Ovary (tissue), 9 donors: ENCODE measurements around the gene CSNK1G2. TPM values are rescaled to one million over a fixed set of nuclear protein-coding genes. Genes with fewer than 3 reads are reported as not detected.

ENCODE experiments used
- DNase-seq, 5 donors: peaks; one replicate each; pipeline ENCODE4 v3.0.0-alpha.2; 2019 to 2020
- H3K27ac ChIP-seq, 2 donors: fragments of 200-600 bp; one replicate each; pipeline versions ENCODE4 v1.5.1 to v1.8.0; 2019 to 2022
- H3K27me3 ChIP-seq: fragments of 200-600 bp; one replicate; pipeline ENCODE4 v1.8.0; 2022
- H3K36me3 ChIP-seq: fragments of 200-600 bp; sonication (generic); one replicate; pipeline ENCODE4 v1.5.1; 2019
- H3K4me1 ChIP-seq: one replicate; pipeline ENCODE4 v1.8.1; 2013; ENCODE audit warnings: mild to moderate bottlenecking, moderate library complexity; ENCODE audit not compliant: insufficient read depth
- H3K4me3 ChIP-seq: fragments of 200-600 bp; sonication (generic); one replicate; pipeline ENCODE4 v1.5.1; 2017
- H3K9me3 ChIP-seq, 2 donors: fragments of 200-600 bp in 1 of 2; sonication (generic) in 1 of 2; one replicate each; pipeline versions ENCODE4 v1.5.1 to v1.8.1; 2013 to 2019; ENCODE audit warnings: mild to moderate bottlenecking in 1 of 2, moderate library complexity in 1 of 2
- EP300 ChIP-seq: sonication (generic); formaldehyde crosslinking; IDR thresholded peaks from one replicate; pipeline ENCODE4 v1.6.1; 2017; ENCODE audit warnings: antibody characterized with exemption
- POLR2A ChIP-seq: fragments of 450-650 bp; IDR thresholded peaks from one replicate; pipeline ENCODE4 v1.6.1; 2017; ENCODE audit warnings: antibody characterized with exemption, mild to moderate bottlenecking, moderate library complexity
- WGBS, 3 donors: extraction: QIAGEN DNeasy Blood & Tissue Kit in 1 of 3; methylation state at CpG; one replicate each; pipeline versions ENCODE4 v1.1.5 to v1.1.7; 2013 to 2017; 5-methylcytosine and 5-hydroxymethylcytosine counted together
- intact Hi-C, 4 donors: fragments of 100-400 bp; cut with DNase I; formaldehyde crosslinking; loops; one replicate each; pipeline versions ENCODE4 v1.11.0 to v1.15.1; 2022 to 2023
- polyA plus RNA-seq, 2 donors: library from polyadenylated mRNA; stranded (reverse); fragments of 200-250 nt in 1 of 2; fragments of 350-450 nt in 1 of 2; fragmentation: Illumina TruSeq in 1 of 2; extraction: RNeasy Lipid Tissue Mini Kit (QIAGEN cat#74804) in 1 of 2; gene quantifications; one replicate each; pipeline ENCODE4 v1.2.3, GENCODE V29; 2013 to 2014
- total RNA-seq, 7 donors: library from RNA; depleted of rRNA in 2 of 7; stranded (reverse); fragments of >200 nt in 2 of 7; fragmentation: NEBNext Ultra II Directional in 3 of 7; extraction: Animal tissue kit (Norgen Biotek cat#: 25700) in 3 of 7; gene quantifications; one replicate each; pipeline versions ENCODE4 v1.1.0 to v1.2.4, GENCODE V29; 2016 to 2023
- TF ChIP-seq, protein P1 (sequence below), 3 donors: fragments of 450-650 bp in 2 of 3; fragments of 200-600 bp in 1 of 3; IDR thresholded peaks; one replicate each; pipeline versions ENCODE4 v1.5.1 to v1.8.0; 2016 to 2022; ENCODE audit warnings: antibody characterized with exemption in 3 of 3, mild to moderate bottlenecking in 1 of 3
- donor health status: DM: no; HTN: no; CAD: no; lungs with moderate emphysema.
- donor health status: DM: no; HTN: no; CAD: no.
- donor health status: Bipolar disorder and iron deficiency.
- donor health status: DM: yes; HTN: yes; CAD: no.
- donor health status: DM: no; HTN: no; CAD: no.
- donor health status: DM: yes; HTN: yes; CAD: no.

The CSNK1G2 gene
- total and polyA plus RNA-seq, 9 donors, result 5.9 to 65.4 (median 50.3) TPM

DNA sequence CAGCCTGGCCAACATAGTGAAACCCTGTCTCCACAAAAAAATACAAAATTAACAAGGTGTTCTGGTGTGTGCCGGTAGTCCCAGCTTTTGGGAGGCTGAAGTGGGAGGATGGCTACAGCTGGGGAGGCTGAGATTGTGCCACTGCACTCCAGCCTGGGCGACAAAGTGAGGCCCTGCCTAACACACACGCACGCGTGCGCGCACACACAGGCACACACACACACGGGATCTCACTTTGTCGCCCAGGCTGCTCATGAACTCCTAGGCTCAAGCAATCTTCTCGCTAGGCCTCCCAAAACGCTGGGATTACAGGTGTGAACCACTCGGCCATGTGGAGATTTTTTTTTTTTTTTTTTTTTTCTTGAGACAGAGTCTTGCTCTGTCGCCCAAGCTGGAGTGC is 77.8 kb downstream of the CSNK1G2 start:
- no peaks in the 10 kb centered on the region for H3K27me3 ChIP-seq
- no peak overlapping the region for H3K4me3 ChIP-seq
- H3K27ac ChIP-seq, result no peak overlapping the region
- intact Hi-C loops, result loop anchor here in 3 of 4 donors (5.0 kb wide), 3 partner anchors 39 to 254 kb away; no protein-coding TSS in a partner anchor
- no peak for DNase-seq
- 86 to 90% (median 88%) methylated on average over 13 of the region's 13 CpGs for WGBS, 3 donors
- H3K36me3 ChIP-seq, result no peaks in the 10 kb centered on the region
- TF ChIP-seq EP300, result no peak
- TF ChIP-seq POLR2A, result no peak
- TF ChIP-seq, protein P1, sequence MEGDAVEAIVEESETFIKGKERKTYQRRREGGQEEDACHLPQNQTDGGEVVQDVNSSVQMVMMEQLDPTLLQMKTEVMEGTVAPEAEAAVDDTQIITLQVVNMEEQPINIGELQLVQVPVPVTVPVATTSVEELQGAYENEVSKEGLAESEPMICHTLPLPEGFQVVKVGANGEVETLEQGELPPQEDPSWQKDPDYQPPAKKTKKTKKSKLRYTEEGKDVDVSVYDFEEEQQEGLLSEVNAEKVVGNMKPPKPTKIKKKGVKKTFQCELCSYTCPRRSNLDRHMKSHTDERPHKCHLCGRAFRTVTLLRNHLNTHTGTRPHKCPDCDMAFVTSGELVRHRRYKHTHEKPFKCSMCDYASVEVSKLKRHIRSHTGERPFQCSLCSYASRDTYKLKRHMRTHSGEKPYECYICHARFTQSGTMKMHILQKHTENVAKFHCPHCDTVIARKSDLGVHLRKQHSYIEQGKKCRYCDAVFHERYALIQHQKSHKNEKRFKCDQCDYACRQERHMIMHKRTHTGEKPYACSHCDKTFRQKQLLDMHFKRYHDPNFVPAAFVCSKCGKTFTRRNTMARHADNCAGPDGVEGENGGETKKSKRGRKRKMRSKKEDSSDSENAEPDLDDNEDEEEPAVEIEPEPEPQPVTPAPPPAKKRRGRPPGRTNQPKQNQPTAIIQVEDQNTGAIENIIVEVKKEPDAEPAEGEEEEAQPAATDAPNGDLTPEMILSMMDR (IDR thresholded peaks at IDR 0.05), result no peak
- H3K9me3 ChIP-seq, result no peaks in the 10 kb centered on the region
- peaks cover 6% of the 10 kb centered on the region for H3K4me1 ChIP-seq

DNA sequence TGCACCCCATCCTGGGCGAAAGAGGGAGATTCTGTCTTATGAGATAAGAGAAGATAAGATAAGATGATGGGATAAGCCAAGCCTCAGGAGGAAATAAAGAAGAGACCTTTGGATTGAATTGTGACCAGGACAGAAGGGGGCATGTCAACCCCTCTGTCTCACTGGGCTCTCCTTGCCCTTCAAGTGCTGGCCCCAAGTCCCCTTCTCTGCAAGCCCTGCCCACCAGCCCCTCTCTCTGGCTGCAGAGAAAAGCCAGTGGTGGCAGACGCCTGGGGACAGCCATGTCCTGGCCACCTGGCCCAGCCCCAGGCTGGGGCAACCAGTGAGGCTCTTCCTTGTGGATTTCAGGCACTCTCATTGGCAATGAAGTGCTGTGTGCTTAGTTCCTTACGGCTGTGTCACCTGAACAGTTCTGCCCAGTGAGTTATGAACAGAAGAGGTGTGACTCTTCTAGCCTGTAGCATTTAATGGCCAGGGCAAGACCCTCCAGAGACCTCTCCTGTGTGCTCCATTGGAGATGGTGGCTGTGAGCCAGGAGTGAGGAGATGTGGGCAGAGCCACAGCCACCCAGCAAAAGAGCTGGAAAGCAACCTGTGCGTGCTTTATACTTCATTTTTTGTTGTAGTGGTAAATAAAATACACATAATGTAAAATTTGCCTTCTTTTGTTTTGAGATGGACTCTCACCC is 80.6 kb downstream of the CSNK1G2 start:
- WGBS, 3 donors, result 77 to 83% (median 82%) methylated on average over 4 of the region's 4 CpGs

DNA sequence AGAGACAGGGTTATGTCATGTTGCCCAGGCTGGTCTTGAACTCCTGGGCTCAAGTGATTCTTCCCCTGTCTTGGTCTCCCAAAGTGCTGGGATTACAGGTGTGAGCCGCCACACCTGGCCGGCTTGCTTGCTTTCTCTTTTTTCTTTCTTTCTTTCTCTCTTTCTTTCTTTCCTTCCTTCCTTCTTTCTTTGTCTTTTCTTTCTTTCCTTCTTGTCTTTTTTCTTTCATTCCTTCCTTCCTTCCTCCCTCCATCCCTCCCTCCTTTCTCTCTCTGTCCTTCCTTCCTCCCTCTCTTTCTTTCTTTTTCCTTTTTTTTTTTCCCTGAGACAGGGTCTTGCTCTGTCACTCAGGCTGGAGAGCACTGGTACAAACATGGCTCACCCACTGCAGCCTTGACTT is 81.3 kb downstream of the CSNK1G2 start:
- 94 to 96% (median 96%) methylated on average over 2 of the region's 2 CpGs for WGBS, 3 donors
- TF ChIP-seq, protein P1 (IDR thresholded peaks at IDR 0.05), result no peak
- no peak for TF ChIP-seq EP300
- no peak for TF ChIP-seq POLR2A
- intact Hi-C loops, result loop anchor here in 2 of 4 donors (5.0 kb wide), 2 partner anchors 35 to 50 kb away; no protein-coding TSS in a partner anchor

More for the DNA sequence above, 80.6 kb downstream of the CSNK1G2 start:
- Histone ChIP-seq H3K4me3 (no peak overlapping the region), H3K27ac (no peak overlapping the region), H3K36me3 (no peaks in the 10 kb centered on the region), H3K27me3 (no peaks in the 10 kb centered on the region), H3K9me3 (no peaks in the 10 kb centered on the region), H3K4me1 (no peaks in the 10 kb centered on the region)
- no peak for DNase-seq
- intact Hi-C loops, result loop anchor here in 2 of 4 donors (2.0 to 5.0 kb wide), 3 partner anchors 36 to 51 kb away; no protein-coding TSS in a partner anchor
- no peak for TF ChIP-seq POLR2A
- TF ChIP-seq, protein P1 (IDR thresholded peaks at IDR 0.05), result no peak
- no peak for TF ChIP-seq EP300

DNA sequence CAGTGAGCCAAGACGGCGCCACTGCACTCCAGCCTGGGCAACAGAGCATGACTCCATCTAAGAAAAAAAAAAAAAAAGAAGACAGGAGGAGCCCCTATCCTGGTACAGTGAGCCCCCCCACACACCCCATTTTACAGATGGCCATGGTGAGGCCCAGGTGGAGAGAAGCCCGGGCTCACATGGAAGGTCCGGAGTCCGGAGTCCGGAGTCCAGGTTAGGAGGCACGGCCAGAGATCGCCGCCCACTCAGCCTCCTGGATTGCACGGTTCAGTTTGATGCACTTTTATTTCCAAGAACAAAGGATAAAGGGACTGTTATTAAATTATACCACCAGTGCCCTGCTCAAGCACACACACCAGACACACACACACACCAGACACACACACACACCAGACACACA is 85.8 kb downstream of the CSNK1G2 start:
- WGBS, 3 donors, result 87 to 94% (median 87%) methylated on average over 10 of the region's 10 CpGs
- no peak overlapping the region for H3K27ac ChIP-seq
- no peak for DNase-seq
- intact Hi-C loops, result no loop called here
- no peak overlapping the region for H3K4me3 ChIP-seq
- no peaks in the 10 kb centered on the region for H3K9me3 ChIP-seq
- TF ChIP-seq, protein P1 (IDR thresholded peaks at IDR 0.05), result no peak
- no peak for TF ChIP-seq POLR2A
- no peak for TF ChIP-seq EP300
- no peaks in the 10 kb centered on the region for H3K36me3 ChIP-seq
- peaks cover 4% of the 10 kb centered on the region for H3K4me1 ChIP-seq
- H3K27me3 ChIP-seq, result no peaks in the 10 kb centered on the region

More for the DNA sequence above, 81.3 kb downstream of the CSNK1G2 start:
- Histone ChIP-seq H3K9me3 (no peaks in the 10 kb centered on the region), H3K36me3 (no peaks in the 10 kb centered on the region), H3K4me3 (no peak overlapping the region), H3K27me3 (no peaks in the 10 kb centered on the region), H3K4me1 (no peaks in the 10 kb centered on the region), H3K27ac (no peak overlapping the region)
- no peak for DNase-seq
